ENCODE data around the gene EFNA2.
"Not testable (repeated sequence)": the region's sequence is repeated elsewhere in the genome, so short reads cannot be mapped to it uniquely, and the experiment has no call there.

EFNA2 gene

GRCh38 chr19:1325568-1326294 is 40.1 kb downstream of the EFNA2 start:
- no peaks in the 10 kb centered on the region for H3K4me1 ChIP-seq (ENCODE audit: control insufficient read depth, low read length)
- no peak overlapping the region for H3K27ac ChIP-seq (ENCODE audit: low read depth, low read length)
- TF ChIP-seq, protein P1, sequence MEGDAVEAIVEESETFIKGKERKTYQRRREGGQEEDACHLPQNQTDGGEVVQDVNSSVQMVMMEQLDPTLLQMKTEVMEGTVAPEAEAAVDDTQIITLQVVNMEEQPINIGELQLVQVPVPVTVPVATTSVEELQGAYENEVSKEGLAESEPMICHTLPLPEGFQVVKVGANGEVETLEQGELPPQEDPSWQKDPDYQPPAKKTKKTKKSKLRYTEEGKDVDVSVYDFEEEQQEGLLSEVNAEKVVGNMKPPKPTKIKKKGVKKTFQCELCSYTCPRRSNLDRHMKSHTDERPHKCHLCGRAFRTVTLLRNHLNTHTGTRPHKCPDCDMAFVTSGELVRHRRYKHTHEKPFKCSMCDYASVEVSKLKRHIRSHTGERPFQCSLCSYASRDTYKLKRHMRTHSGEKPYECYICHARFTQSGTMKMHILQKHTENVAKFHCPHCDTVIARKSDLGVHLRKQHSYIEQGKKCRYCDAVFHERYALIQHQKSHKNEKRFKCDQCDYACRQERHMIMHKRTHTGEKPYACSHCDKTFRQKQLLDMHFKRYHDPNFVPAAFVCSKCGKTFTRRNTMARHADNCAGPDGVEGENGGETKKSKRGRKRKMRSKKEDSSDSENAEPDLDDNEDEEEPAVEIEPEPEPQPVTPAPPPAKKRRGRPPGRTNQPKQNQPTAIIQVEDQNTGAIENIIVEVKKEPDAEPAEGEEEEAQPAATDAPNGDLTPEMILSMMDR (IDR thresholded peaks at IDR 0.05; ENCODE audit: low read depth, low read length, poor library complexity, severe bottlenecking), result no peak
- no peaks in the 10 kb centered on the region for H3K9me3 ChIP-seq (ENCODE audit: control insufficient read depth, insufficient read depth, low read length)
- H3K36me3 ChIP-seq (ENCODE audit: control insufficient read depth, low read length), result no peaks in the 10 kb centered on the region
- H3K4me2 ChIP-seq (ENCODE audit: low read length), result no peak overlapping the region
- no peaks in the 10 kb centered on the region for H3F3A ChIP-seq (ENCODE audit: control insufficient read depth, insufficient read depth)
- no peaks in the 10 kb centered on the region for H4K20me1 ChIP-seq (ENCODE audit: control insufficient read depth, insufficient read depth, low read depth, low read length)
- H3K9me2 ChIP-seq (replicated peaks; ENCODE audit: control insufficient read depth, low read length), result no peaks in the 10 kb centered on the region
- peaks cover 24% of the 10 kb centered on the region for H3K27me3 ChIP-seq (ENCODE audit: control insufficient read depth, low read length)
- H3K4me3 ChIP-seq (ENCODE audit: low read length), result no peak overlapping the region
- H3K79me2 ChIP-seq (ENCODE audit: control insufficient read depth, low read length), result no peaks in the 10 kb centered on the region

DNA sequence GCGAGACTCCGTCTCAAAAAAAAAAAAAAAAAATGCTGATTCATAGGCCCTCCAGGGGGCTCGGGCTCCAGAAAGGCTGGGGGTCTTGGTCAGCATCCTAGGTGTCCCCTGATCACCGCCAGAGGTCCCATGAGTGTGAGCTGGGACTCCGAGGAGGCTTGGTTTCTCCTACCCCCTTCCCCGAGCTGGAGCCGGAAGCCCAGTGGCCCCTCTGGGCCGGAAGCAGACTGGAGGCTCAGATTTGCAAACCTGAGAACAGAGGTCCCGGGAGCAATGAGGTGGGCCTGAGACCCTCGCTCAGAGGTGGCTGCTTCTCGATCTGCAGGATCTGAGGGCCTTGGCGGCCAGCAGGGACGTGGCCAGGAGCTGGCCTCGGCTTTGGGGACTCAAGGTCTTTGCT is 41.5 kb downstream of the EFNA2 start:
- Histone ChIP-seq H3K4me2 (ENCODE audit: low read length) (no peak overlapping the region), H3K27ac (ENCODE audit: low read depth, low read length) (no peak overlapping the region), H3K36me3 (ENCODE audit: control insufficient read depth, low read length) (no peaks in the 10 kb centered on the region), H3K4me3 (ENCODE audit: low read length) (no peak overlapping the region), H4K20me1 (ENCODE audit: control insufficient read depth, insufficient read depth, low read depth, low read length) (no peaks in the 10 kb centered on the region), H3K27me3 (ENCODE audit: control insufficient read depth, low read length) (peaks cover 16% of the 10 kb centered on the region), H3K9me3 (ENCODE audit: control insufficient read depth, insufficient read depth, low read length) (no peaks in the 10 kb centered on the region), H3K79me2 (ENCODE audit: control insufficient read depth, low read length) (no peaks in the 10 kb centered on the region), H3F3A (ENCODE audit: control insufficient read depth, insufficient read depth) (no peaks in the 10 kb centered on the region), H3K4me1 (ENCODE audit: control insufficient read depth, low read length) (no peaks in the 10 kb centered on the region), H3K9me2 (replicated peaks; ENCODE audit: control insufficient read depth, low read length) (no peaks in the 10 kb centered on the region)
- TF ChIP-seq, protein P1 (IDR thresholded peaks at IDR 0.05; ENCODE audit: low read depth, low read length, poor library complexity, severe bottlenecking), result no peak
- no peak for TF ChIP-seq EZH2phosphoT487 (IDR thresholded peaks at IDR 0.05; ENCODE audit: borderline replicate concordance, low read length)

- H3K4me3 ChIP-seq (ENCODE audit: low read length); H3K27ac ChIP-seq (ENCODE audit: low read depth, low read length); H3K79me2 ChIP-seq (ENCODE audit: control insufficient read depth, low read length); H3K9me3 ChIP-seq (ENCODE audit: control insufficient read depth, insufficient read depth, low read length); H3K4me1 ChIP-seq (ENCODE audit: control insufficient read depth, low read length); H4K20me1 ChIP-seq (ENCODE audit: control insufficient read depth, insufficient read depth, low read depth, low read length); H3K36me3 ChIP-seq (ENCODE audit: control insufficient read depth, low read length); H3K4me2 ChIP-seq (ENCODE audit: low read length); H3K9me2 ChIP-seq (replicated peaks; ENCODE audit: control insufficient read depth, low read length); H3F3A ChIP-seq (ENCODE audit: control insufficient read depth, insufficient read depth); H3K27me3 ChIP-seq (ENCODE audit: control insufficient read depth, low read length): not testable (repeated sequence)
These were observed 46.5 kb downstream of the EFNA2 start for GRCh38 chr19:1332208-1332607.

DNA sequence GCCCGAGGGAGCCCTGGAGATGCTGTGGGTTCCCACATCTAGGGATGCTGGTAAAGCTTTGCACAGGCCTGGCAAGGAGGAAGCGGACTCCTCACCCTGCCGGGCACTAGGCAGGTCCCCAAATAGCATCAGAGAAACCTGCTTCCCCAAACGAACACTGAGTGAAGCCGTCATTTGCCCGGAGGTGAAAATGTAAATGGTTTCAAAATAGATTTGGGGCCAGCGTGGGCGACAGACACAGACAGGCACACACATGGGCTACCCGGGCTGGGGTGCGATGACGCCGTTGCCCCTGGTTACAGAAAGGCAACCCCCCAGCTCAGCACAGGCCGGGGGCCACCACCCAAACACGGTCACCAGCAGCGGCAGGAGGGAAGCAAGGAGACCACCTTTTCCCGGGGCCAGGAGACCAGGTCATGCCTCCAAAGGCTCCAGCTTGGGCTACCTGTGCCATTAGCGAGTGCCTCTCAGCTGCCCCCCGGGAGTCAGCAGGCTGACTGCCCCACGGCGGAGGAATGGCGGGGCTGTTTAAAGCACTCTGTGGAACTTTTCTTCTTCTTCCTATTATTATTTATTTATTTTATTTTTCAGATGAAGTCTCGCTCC is 50.5 kb downstream of the EFNA2 start:
- no peaks in the 10 kb centered on the region for H3K4me1 ChIP-seq (ENCODE audit: control insufficient read depth, low read length)
- no peak overlapping the region for H3K4me3 ChIP-seq (ENCODE audit: low read length)
- H3K9me3 ChIP-seq (ENCODE audit: control insufficient read depth, insufficient read depth, low read length), result no peaks in the 10 kb centered on the region

More for the DNA sequence above, 50.5 kb downstream of the EFNA2 start:
- Histone ChIP-seq H3K27ac (ENCODE audit: low read depth, low read length) (no peak overlapping the region), H3K9me2 (replicated peaks; ENCODE audit: control insufficient read depth, low read length) (no peaks in the 10 kb centered on the region), H3K4me2 (ENCODE audit: low read length) (no peak overlapping the region), H3F3A (ENCODE audit: control insufficient read depth, insufficient read depth) (no peaks in the 10 kb centered on the region), H3K27me3 (ENCODE audit: control insufficient read depth, low read length) (peaks cover 6% of the 10 kb centered on the region; the same call in 1 of the 2 replicates), H4K20me1 (ENCODE audit: control insufficient read depth, insufficient read depth, low read depth, low read length) (no peaks in the 10 kb centered on the region), H3K79me2 (ENCODE audit: control insufficient read depth, low read length) (no peaks in the 10 kb centered on the region), H3K36me3 (ENCODE audit: control insufficient read depth, low read length) (no peaks in the 10 kb centered on the region)
- TF ChIP-seq, protein P1 (IDR thresholded peaks at IDR 0.05; ENCODE audit: low read depth, low read length, poor library complexity, severe bottlenecking), result no peak
- no peak for TF ChIP-seq EZH2phosphoT487 (IDR thresholded peaks at IDR 0.05; ENCODE audit: borderline replicate concordance, low read length)

Data from DOHH2 (cell line).